Thyroid gland (tissue), 4 donors: ENCODE results near the gene ANTXR1. TPM values are rescaled to one million over a fixed set of nuclear protein-coding genes. Genes with fewer than 3 reads are reported as not detected.

Experiments used
- DNase-seq, 2 donors: peaks; one replicate each; pipeline ENCODE4 v3.0.0-alpha.2; 2019
- H3K27ac ChIP-seq, 3 donors: fragments of 200-600 bp; sonication (generic); 1 replicate in 2 of 3; 2 replicates in 1 of 3; pipeline ENCODE4 v1.5.1; 2016 to 2019; ENCODE audit warnings: mild to moderate bottlenecking in 1 of 3, moderate library complexity in 1 of 3
- H3K27me3 ChIP-seq: fragments of 200-600 bp; sonication (generic); one replicate; pipeline ENCODE4 v1.5.1; 2019
- H3K36me3 ChIP-seq, 2 donors: fragments of 200-600 bp; sonication (generic); one replicate each; pipeline ENCODE4 v1.5.1; 2016 to 2019
- H3K4me1 ChIP-seq, 2 donors: fragments of 200-600 bp; sonication (generic); one replicate each; pipeline ENCODE4 v1.5.1; 2017 to 2019
- H3K4me3 ChIP-seq, 3 donors: fragments of 200-600 bp; sonication (generic); replicated peaks in 1 of 3; 1 replicate in 2 of 3; 2 replicates in 1 of 3; pipeline ENCODE4 v1.5.1; 2016; ENCODE audit warnings: mild to moderate bottlenecking in 1 of 3
- H3K9me3 ChIP-seq: fragments of 200-600 bp; sonication (generic); one replicate; pipeline ENCODE4 v1.5.1; 2017
- POLR2A ChIP-seq, 2 donors: fragments of 450-650 bp; IDR thresholded peaks; one replicate each; pipeline ENCODE4 v1.6.1; 2017; ENCODE audit warnings: antibody characterized with exemption in 2 of 2, mild to moderate bottlenecking in 2 of 2, moderate library complexity in 1 of 2
- WGBS, 2 donors: methylation state at CpG; one replicate each; pipeline ENCODE4 v1.1.5; 2017; 5-methylcytosine and 5-hydroxymethylcytosine counted together
- intact Hi-C: fragments of 100-400 bp; cut with DNase I; formaldehyde crosslinking; loops from one replicate; pipeline ENCODE4 v1.15.1; 2023
- total RNA-seq, 4 donors: library from RNA; depleted of rRNA; stranded (reverse); fragments of >200 nt; gene quantifications; one replicate each; pipeline ENCODE4 v1.2.3, GENCODE V29; 2016
- TF ChIP-seq, protein P1 (sequence below), 6 experiments: fragments of 200-600 bp in 3 of 6; fragments of 450-650 bp in 3 of 6; sonication (generic) in 3 of 6; IDR thresholded peaks; one replicate each; pipeline ENCODE4 v1.5.1; 2016 to 2019; ENCODE audit warnings: antibody characterized with exemption in 6 of 6, mild to moderate bottlenecking in 2 of 6, inconsistent platforms in 1 of 6, moderate library complexity in 1 of 6

The ANTXR1 gene
- total RNA-seq, 4 donors from 2014 or later: 56.4 to 103 (median 79.3) TPM

DNA sequence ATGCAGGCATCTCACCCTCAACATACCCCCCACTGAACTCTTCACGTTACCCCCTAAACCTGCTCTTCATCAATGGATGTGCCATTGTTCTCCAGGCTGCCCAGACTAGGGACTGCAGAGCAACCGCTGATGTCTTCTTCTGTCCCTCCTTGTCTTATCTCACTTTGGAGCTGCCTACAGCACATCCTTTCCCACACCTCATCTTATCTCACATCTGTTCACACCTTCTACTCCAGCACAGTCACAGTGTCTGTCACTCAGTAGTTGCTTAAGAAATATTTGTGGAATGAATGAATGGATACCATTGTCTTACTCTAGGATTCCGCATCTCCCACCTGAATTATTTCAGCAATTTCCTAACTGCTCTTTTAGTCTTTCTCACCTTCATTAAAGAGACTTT is 144.5 kb downstream of the ANTXR1 start:
- intact Hi-C loops: loop anchor here (10.0 kb wide), 1 partner anchor 143 kb away; the partner anchor contains the start of gene ANTXR1
- Histone ChIP-seq H3K27ac (no peak overlapping the region), H3K9me3 (no peaks in the 10 kb centered on the region), H3K27me3 (no peaks in the 10 kb centered on the region), H3K36me3 (no peaks in the 10 kb centered on the region), H3K4me1 (peaks cover 0 to 48% of the 10 kb centered on the region in 2 donors), H3K4me3 (no peak overlapping the region)
- TF ChIP-seq, protein P1, sequence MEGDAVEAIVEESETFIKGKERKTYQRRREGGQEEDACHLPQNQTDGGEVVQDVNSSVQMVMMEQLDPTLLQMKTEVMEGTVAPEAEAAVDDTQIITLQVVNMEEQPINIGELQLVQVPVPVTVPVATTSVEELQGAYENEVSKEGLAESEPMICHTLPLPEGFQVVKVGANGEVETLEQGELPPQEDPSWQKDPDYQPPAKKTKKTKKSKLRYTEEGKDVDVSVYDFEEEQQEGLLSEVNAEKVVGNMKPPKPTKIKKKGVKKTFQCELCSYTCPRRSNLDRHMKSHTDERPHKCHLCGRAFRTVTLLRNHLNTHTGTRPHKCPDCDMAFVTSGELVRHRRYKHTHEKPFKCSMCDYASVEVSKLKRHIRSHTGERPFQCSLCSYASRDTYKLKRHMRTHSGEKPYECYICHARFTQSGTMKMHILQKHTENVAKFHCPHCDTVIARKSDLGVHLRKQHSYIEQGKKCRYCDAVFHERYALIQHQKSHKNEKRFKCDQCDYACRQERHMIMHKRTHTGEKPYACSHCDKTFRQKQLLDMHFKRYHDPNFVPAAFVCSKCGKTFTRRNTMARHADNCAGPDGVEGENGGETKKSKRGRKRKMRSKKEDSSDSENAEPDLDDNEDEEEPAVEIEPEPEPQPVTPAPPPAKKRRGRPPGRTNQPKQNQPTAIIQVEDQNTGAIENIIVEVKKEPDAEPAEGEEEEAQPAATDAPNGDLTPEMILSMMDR (IDR thresholded peaks at IDR 0.05): no peak
- TF ChIP-seq POLR2A (IDR thresholded peaks at IDR 0.05): no peak
- no peak for DNase-seq
- 93 to 98% methylated on average over 3 of the region's 3 CpGs for WGBS, 2 donors

DNA sequence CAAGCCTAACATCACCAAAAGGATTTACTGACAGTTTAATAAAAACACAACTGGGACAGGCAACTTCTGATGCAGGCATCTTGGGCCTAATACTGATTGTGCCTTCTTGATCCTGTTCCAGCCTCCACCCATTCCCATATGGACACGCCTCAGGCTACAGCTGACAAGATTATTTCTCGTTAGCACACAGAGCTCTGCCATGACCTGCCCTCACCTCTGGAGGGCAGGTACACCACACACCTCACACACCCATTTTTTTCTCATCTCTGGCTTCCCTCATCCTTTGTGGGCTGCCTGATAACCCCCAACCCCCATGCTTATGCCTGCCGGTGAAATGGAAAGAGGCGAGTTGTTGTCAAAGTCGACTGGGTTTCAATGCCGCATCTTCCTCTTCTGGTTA is 147.0 kb downstream of the ANTXR1 start:
- H3K4me3 ChIP-seq: no peak overlapping the region
- TF ChIP-seq POLR2A (IDR thresholded peaks at IDR 0.05): no peak
- TF ChIP-seq, protein P1 (IDR thresholded peaks at IDR 0.05): peak in 3 of 6 experiments; percentile 20 to 47 (median 39)
- WGBS, 2 donors: 83 to 89% methylated on average over 6 of the region's 6 CpGs
- intact Hi-C loops: loop anchor here (10.0 kb wide), 2 partner anchors 145 kb away; partner anchors contain the start of gene ANTXR1
- no peaks in the 10 kb centered on the region for H3K9me3 ChIP-seq
- peak overlapping the region in 1 of 3 donors; percentile 3 for H3K27ac ChIP-seq
- no peaks in the 10 kb centered on the region for H3K36me3 ChIP-seq
- H3K27me3 ChIP-seq: no peaks in the 10 kb centered on the region
- no peak for DNase-seq
- H3K4me1 ChIP-seq: peaks cover 9 to 54% of the 10 kb centered on the region in 2 donors

DNA sequence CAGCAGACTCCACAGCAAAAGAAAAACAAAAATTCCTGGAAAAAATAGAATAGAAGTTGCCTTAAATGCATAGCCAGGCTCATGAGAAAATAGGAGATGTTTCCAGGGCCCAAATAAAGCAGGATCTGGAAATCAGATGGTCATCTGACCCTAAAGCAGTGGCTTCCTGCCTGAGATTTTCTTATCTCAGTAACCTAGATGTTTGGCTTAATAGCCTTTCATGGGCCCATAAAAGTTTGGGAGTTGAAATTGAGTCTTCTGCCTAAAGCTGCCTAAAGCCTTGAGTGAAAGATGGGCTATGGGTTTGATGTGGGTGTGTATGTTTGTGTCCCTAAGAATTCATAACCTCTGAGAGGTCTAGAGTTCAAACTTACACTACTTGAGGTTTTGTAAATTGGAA is 149.1 kb downstream of the ANTXR1 start:
- H3K36me3 ChIP-seq: no peaks in the 10 kb centered on the region
- intact Hi-C loops: loop anchor here (10.0 kb wide), 1 partner anchor 143 kb away; no protein-coding TSS in a partner anchor
- no peak overlapping the region for H3K27ac ChIP-seq
- no peaks in the 10 kb centered on the region for H3K27me3 ChIP-seq
- H3K4me3 ChIP-seq: no peak overlapping the region
- H3K4me1 ChIP-seq: peaks cover 23 to 74% of the 10 kb centered on the region in 2 donors
- H3K9me3 ChIP-seq: no peaks in the 10 kb centered on the region
- no peak for TF ChIP-seq POLR2A (IDR thresholded peaks at IDR 0.05)
- TF ChIP-seq, protein P1 (IDR thresholded peaks at IDR 0.05): no peak
- no peak for DNase-seq

DNA sequence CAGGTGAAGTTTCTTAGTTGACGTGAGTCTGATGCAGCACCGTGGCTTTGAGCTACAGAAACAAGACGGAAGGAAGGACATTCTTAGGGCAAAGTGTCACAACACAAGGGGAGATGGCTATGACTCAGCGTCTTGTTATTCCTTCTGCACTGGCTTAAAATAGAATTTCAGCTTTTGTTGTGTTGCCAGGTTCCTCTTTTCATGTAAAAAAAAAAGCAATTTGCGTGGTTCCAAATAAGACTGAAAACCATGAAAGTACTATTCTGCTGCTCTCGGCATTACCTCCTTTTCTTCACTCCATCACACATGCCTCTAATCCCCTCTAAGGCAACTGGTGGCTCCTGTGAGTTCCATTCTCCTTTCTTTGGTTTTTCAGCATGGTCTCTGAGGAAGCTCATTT is 150.1 kb downstream of the ANTXR1 start:
- Histone ChIP-seq H3K27ac (peak overlapping the region in 2 of 3 donors; percentile 2 to 46), H3K4me1 (peaks cover 34 to 85% of the 10 kb centered on the region in 2 donors), H3K9me3 (no peaks in the 10 kb centered on the region), H3K36me3 (no peaks in the 10 kb centered on the region), H3K27me3 (no peaks in the 10 kb centered on the region), H3K4me3 (no peak overlapping the region)
- 44 to 65% methylated on average over 6 of the region's 6 CpGs for WGBS, 2 donors
- TF ChIP-seq, protein P1 (IDR thresholded peaks at IDR 0.05): no peak
- no peak for TF ChIP-seq POLR2A (IDR thresholded peaks at IDR 0.05)
- DNase-seq: peak in 1 of 2 donors; percentile 30
- intact Hi-C loops: loop anchor here (10.0 kb wide), 1 partner anchor 142 kb away; no protein-coding TSS in a partner anchor

DNA sequence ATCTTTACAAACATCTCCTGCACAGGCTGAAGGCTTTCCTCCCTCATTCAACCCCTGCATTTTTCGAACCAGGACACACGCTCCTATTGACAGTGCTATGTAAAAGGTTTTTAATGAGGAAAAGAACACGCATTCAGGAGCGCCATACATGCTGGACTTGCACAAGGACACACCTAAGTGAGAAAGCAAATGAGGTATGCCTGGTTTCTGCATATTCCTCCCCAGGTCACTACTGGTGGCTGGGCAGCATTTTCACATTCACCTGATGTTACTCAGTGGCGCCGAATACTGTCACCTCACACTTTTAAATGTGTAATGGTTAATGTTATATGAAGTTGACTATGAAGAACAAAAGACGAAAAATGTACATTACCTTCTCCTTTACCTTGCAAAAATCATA is 150.6 kb downstream of the ANTXR1 start:
- no peaks in the 10 kb centered on the region for H3K9me3 ChIP-seq
- no peak overlapping the region for H3K4me3 ChIP-seq
- 94 to 95% methylated on average over 7 of the region's 7 CpGs for WGBS, 2 donors
- peak overlapping the region in 2 of 3 donors; percentile 2 to 46 for H3K27ac ChIP-seq
- no peak for DNase-seq
- no peak for TF ChIP-seq POLR2A (IDR thresholded peaks at IDR 0.05)
- TF ChIP-seq, protein P1 (IDR thresholded peaks at IDR 0.05): no peak
- H3K4me1 ChIP-seq: peaks cover 38 to 89% of the 10 kb centered on the region in 2 donors
- no peaks in the 10 kb centered on the region for H3K27me3 ChIP-seq
- intact Hi-C loops: loop anchor here (10.0 kb wide), 1 partner anchor 141 kb away; no protein-coding TSS in a partner anchor
- H3K36me3 ChIP-seq: no peaks in the 10 kb centered on the region
